D721Med (cell line): ENCODE measurements around the gene GRIA2.

ENCODE experiments used
- DNase-seq: peaks from one replicate; pipeline ENCODE4 v3.0.0; 2011; ENCODE audit warnings: low spot score; ENCODE audit not compliant: insufficient read length
- FAIRE-seq: peaks from 2 replicates; lab custom pipeline; 2011; peaks lifted over from hg19 to GRCh38; lab: Jason Lieb, UNC
- CTCF ChIP-seq: IDR thresholded peaks from 2 replicates; pipeline ENCODE4 v1.5.1; 2012; ENCODE audit warnings: mild to moderate bottlenecking, control low read depth; ENCODE audit not compliant: insufficient read depth; ENCODE audit errors: missing control alignments

Gene GRIA2

GRCh38 chr4:157327666-157328065 is 107.1 kb downstream of the GRIA2 start:
- TF ChIP-seq CTCF, result no peak
- DNase-seq, result no peak
- no peak for FAIRE-seq

GRCh38 chr4:157357887-157358286 is 137.4 kb downstream of the GRIA2 start:
- DNase-seq (no peak), FAIRE-seq (peak; percentile 16)
- no peak for TF ChIP-seq CTCF

GRCh38 chr4:157358439-157358838 is 137.9 kb downstream of the GRIA2 start:
- no peak for TF ChIP-seq CTCF
- no peak for FAIRE-seq
- no peak for DNase-seq

GRCh38 chr4:157358851-157359250 is 138.3 kb downstream of the GRIA2 start:
- DNase-seq, result no peak
- no peak for TF ChIP-seq CTCF
- FAIRE-seq, result no peak

GRCh38 chr4:157363360-157363759 is 142.8 kb downstream of the GRIA2 start:
- FAIRE-seq (no peak), DNase-seq (no peak)
- TF ChIP-seq CTCF, result no peak

- DNase-seq (no peak), FAIRE-seq (peak; percentile 21)
- TF ChIP-seq CTCF, result no peak
Measured at GRCh38 chr4:157372154-157372553, 151.6 kb downstream of the GRIA2 start.

GRCh38 chr4:157372567-157372966 is 152.0 kb downstream of the GRIA2 start:
- no peak for TF ChIP-seq CTCF
- DNase-seq (no peak), FAIRE-seq (no peak)
